WTC11 (cell line): ENCODE results near the gene FXN. TPM values are rescaled to one million over a fixed set of nuclear protein-coding genes. Genes with fewer than 3 reads are reported as not detected.

Experiments used
- ATAC-seq: fragments of 200-7000 bp; cut with Tn5 transposase; 2 replicates; pipeline ENCODE4 v1.10.0; 2021; ENCODE audit warnings: mild to moderate bottlenecking, moderate library complexity
- CTCF ChIA-PET: fragments of 300-600 bp; sonication (Branson Sonifier 250); formaldehyde crosslinking; loops from one replicate; lab custom pipeline; 2021; ENCODE audit warnings: antibody characterized with exemption; lab: Charles Lee
- POLR2A ChIA-PET: fragments of 350-600 bp; sonication (Branson Sonifier 250); formaldehyde crosslinking; loops from one replicate; lab custom pipeline; 2021; ENCODE audit warnings: antibody characterized with exemption; lab: Charles Lee
- DNase-seq: peaks from one replicate; pipeline ENCODE4 v3.0.0; 2021; ENCODE audit warnings: low spot score
- H3K27ac Mint-ChIP-seq: 2 replicates; pipeline ENCODE4 v1.8.0; 2021; ENCODE audit warnings: mixed read lengths
- H3K27me3 Mint-ChIP-seq: 2 replicates; pipeline ENCODE4 v1.8.0; 2021; ENCODE audit warnings: low read depth, mild to moderate bottlenecking, moderate library complexity, mixed read lengths
- H3K36me3 Mint-ChIP-seq: 2 replicates; pipeline ENCODE4 v1.8.0; 2021; ENCODE audit warnings: mixed read lengths
- H3K4me1 Mint-ChIP-seq: 2 replicates; pipeline ENCODE4 v1.8.0; 2022; ENCODE audit warnings: mixed read lengths
- H3K4me3 Mint-ChIP-seq: 2 replicates; pipeline ENCODE4 v1.8.0; 2021; ENCODE audit warnings: mild to moderate bottlenecking, moderate library complexity, mixed read lengths
- H3K9me3 Mint-ChIP-seq: 2 replicates; pipeline ENCODE4 v1.8.0; 2021; ENCODE audit warnings: mixed read lengths
- ETV6 ChIP-seq: sonication (generic); formaldehyde crosslinking; IDR thresholded peaks from 2 replicates; pipeline ENCODE4 v1.8.1; 2022; ENCODE audit warnings: mild to moderate bottlenecking, missing genetic modification reagents
- FOXP1 ChIP-seq: sonication (generic); formaldehyde crosslinking; IDR thresholded peaks from 2 replicates; pipeline ENCODE4 v1.8.0; 2022; ENCODE audit warnings: missing genetic modification reagents, mild to moderate bottlenecking, moderate library complexity, borderline replicate concordance
- GRHL2 ChIP-seq: fragments of 250-450 bp; sonication (Bioruptor Pico); IDR thresholded peaks from 2 replicates; pipeline ENCODE4 v1.8.0; 2022; ENCODE audit warnings: mild to moderate bottlenecking, moderate library complexity; ENCODE audit not compliant: insufficient replicate concordance, severe bottlenecking
- GTF2I ChIP-seq: fragments of 250-450 bp; sonication (Bioruptor Pico); conservative IDR thresholded peaks from 2 replicates; pipeline ENCODE4 v1.4.0; 2021; ENCODE audit warnings: mild to moderate bottlenecking
- ZNF317 ChIP-seq: sonication (generic); formaldehyde crosslinking; IDR thresholded peaks from 2 replicates; pipeline ENCODE4 v1.8.1; 2023; ENCODE audit warnings: low read depth, mild to moderate bottlenecking, moderate library complexity, missing genetic modification reagents, borderline replicate concordance
- ZNF396 ChIP-seq: fragments of 250-450 bp; sonication (Bioruptor Pico); IDR thresholded peaks from 2 replicates; pipeline ENCODE4 v1.8.0; 2021; ENCODE audit warnings: mild to moderate bottlenecking, moderate library complexity, borderline replicate concordance
- ZNF423 ChIP-seq: fragments of 250-450 bp; sonication (Bioruptor Pico); IDR thresholded peaks from 2 replicates; pipeline ENCODE4 v2.1.2; 2022; ENCODE audit warnings: mild to moderate bottlenecking, moderate library complexity
- ZNF671 ChIP-seq: fragments of 250-450 bp; sonication (Bioruptor Pico); IDR thresholded peaks from 2 replicates; pipeline ENCODE4 v1.8.0; 2021; ENCODE audit warnings: mild to moderate bottlenecking
- total RNA-seq: library from RNA; stranded (reverse); gene quantifications from 3 replicates; pipeline ENCODE4 v1.2.3, GENCODE V29; 2021
- TF ChIP-seq, protein P1 (sequence below): sonication (generic); formaldehyde crosslinking; IDR thresholded peaks from 2 replicates; pipeline ENCODE4 v1.8.1; 2023; ENCODE audit warnings: mild to moderate bottlenecking, missing genetic modification reagents, borderline replicate concordance
- TF ChIP-seq, protein P2 (sequence below): fragments of 200-600 bp; IDR thresholded peaks from 2 replicates; pipeline ENCODE4 v1.8.0; 2022; ENCODE audit warnings: antibody characterized with exemption
- TF ChIP-seq, protein P3 (sequence below): sonication (generic); formaldehyde crosslinking; IDR thresholded peaks from 2 replicates; pipeline ENCODE4 v1.8.0; 2022; ENCODE audit warnings: mild to moderate bottlenecking, missing genetic modification reagents
- TF ChIP-seq, protein P4 (sequence below): sonication (generic); formaldehyde crosslinking; IDR thresholded peaks from 2 replicates; pipeline ENCODE4 v1.8.1; 2022; ENCODE audit warnings: mild to moderate bottlenecking, missing genetic modification reagents, moderate library complexity, borderline replicate concordance
- TF ChIP-seq, protein P5 (sequence below): sonication (generic); formaldehyde crosslinking; IDR thresholded peaks from 2 replicates; pipeline ENCODE4 v1.8.0; 2023; ENCODE audit warnings: missing genetic modification reagents
- TF ChIP-seq, protein P6 (sequence below): sonication (generic); formaldehyde crosslinking; IDR thresholded peaks from 2 replicates; pipeline ENCODE4 v1.8.1; 2022; ENCODE audit warnings: low read depth, missing genetic modification reagents, borderline replicate concordance
- TF ChIP-seq, protein P7 (sequence below): sonication (generic); formaldehyde crosslinking; IDR thresholded peaks from 2 replicates; pipeline ENCODE4 v1.8.1; 2022; ENCODE audit warnings: mild to moderate bottlenecking, moderate library complexity, missing genetic modification reagents

FXN gene
- total RNA-seq, 1 experiment from 2014 or later = 30.6 TPM

DNA sequence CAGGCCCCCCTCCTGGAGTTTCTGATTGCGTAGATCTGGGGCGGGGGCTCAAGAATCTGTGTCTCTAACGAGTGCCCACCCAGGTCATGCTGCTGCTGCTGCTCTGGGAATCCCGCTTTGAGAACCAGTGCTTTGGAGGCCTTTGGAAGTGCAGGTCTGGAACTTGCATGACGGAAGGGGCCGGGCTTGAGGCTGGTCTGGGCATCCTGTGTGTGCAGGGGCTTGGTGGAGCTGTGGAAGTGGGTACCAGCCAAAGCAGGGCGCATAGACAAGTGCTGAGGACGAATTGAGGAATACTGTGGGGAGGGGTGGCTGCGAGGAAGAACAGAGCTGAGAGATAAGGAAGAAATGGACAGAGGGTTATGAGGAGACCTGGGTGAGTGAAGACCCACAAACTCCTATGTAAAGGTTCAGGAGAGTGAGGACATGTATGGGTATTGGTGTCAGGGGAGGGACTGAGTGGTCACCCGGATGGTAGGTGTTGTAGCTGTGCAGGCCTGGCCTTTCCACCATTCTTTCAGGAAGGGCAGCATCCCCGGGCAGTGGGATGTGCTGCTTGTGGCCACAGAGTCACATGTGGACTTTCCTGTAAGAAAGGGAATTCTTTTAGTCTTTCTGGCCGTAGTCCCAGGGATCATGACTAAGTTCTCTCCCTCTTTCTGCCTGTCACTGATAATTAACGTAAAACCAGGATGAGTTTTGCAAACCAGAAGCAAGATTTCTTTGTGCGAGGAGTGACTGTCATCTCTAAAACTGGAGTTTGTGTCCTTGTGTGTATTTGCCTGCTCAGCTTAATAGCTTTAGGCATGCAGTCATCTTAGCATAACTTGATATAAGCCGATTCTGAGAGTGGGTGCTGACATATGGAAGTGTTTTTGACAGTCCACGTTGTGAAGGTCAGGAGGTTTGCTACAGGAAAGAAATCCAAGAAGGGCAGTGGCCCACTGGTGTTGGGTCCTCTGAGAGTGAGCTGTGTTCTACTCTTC, 95.2 kb downstream of the FXN start (continued):
- TF ChIP-seq ETV6 (no peak), ZNF396 (no peak), GRHL2 (CRISPR knock-in tag) (no peak), ZNF317 (CRISPR knock-in tag) (no peak), GTF2I (CRISPR knock-in tag) (no peak), ZNF671 (CRISPR knock-in tag) (no peak)
- TF ChIP-seq, protein P1, sequence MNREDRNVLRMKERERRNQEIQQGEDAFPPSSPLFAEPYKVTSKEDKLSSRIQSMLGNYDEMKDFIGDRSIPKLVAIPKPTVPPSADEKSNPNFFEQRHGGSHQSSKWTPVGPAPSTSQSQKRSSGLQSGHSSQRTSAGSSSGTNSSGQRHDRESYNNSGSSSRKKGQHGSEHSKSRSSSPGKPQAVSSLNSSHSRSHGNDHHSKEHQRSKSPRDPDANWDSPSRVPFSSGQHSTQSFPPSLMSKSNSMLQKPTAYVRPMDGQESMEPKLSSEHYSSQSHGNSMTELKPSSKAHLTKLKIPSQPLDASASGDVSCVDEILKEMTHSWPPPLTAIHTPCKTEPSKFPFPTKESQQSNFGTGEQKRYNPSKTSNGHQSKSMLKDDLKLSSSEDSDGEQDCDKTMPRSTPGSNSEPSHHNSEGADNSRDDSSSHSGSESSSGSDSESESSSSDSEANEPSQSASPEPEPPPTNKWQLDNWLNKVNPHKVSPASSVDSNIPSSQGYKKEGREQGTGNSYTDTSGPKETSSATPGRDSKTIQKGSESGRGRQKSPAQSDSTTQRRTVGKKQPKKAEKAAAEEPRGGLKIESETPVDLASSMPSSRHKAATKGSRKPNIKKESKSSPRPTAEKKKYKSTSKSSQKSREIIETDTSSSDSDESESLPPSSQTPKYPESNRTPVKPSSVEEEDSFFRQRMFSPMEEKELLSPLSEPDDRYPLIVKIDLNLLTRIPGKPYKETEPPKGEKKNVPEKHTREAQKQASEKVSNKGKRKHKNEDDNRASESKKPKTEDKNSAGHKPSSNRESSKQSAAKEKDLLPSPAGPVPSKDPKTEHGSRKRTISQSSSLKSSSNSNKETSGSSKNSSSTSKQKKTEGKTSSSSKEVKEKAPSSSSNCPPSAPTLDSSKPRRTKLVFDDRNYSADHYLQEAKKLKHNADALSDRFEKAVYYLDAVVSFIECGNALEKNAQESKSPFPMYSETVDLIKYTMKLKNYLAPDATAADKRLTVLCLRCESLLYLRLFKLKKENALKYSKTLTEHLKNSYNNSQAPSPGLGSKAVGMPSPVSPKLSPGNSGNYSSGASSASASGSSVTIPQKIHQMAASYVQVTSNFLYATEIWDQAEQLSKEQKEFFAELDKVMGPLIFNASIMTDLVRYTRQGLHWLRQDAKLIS = no peak
- TF ChIP-seq, protein P2, sequence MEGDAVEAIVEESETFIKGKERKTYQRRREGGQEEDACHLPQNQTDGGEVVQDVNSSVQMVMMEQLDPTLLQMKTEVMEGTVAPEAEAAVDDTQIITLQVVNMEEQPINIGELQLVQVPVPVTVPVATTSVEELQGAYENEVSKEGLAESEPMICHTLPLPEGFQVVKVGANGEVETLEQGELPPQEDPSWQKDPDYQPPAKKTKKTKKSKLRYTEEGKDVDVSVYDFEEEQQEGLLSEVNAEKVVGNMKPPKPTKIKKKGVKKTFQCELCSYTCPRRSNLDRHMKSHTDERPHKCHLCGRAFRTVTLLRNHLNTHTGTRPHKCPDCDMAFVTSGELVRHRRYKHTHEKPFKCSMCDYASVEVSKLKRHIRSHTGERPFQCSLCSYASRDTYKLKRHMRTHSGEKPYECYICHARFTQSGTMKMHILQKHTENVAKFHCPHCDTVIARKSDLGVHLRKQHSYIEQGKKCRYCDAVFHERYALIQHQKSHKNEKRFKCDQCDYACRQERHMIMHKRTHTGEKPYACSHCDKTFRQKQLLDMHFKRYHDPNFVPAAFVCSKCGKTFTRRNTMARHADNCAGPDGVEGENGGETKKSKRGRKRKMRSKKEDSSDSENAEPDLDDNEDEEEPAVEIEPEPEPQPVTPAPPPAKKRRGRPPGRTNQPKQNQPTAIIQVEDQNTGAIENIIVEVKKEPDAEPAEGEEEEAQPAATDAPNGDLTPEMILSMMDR = no peak
- TF ChIP-seq, protein P3, sequence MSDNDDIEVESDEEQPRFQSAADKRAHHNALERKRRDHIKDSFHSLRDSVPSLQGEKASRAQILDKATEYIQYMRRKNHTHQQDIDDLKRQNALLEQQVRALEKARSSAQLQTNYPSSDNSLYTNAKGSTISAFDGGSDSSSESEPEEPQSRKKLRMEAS (CRISPR knock-in tag) = no peak

DNA sequence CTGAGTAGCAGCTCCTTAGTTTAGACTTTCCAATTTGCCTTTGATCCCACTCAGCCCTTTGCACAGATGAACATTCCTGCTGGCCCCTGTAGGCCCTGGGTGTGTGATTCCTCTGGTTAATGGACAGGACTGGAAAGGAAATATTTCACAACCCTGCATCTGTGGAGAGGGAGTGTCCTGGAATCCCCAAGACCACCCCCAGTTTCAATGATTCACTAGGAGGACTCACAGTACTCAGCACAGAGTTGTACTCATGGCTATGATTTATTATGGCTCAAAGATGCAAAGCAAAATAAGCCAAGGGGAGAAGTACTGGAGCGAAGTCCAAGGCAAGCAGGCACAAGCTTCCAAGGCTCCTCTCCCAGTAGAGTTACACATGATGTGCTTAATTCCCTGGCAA, 96.1 kb downstream of the FXN start:
- POLR2A ChIA-PET = interaction anchor here (4.0 kb wide), 1 partner anchor 11 kb away, joined by 15 read pairs; no protein-coding TSS in a partner anchor
- no peak for ATAC-seq
- Mint-ChIP-seq H3K9me3 (no peaks in the 10 kb centered on the region), H3K36me3 (peaks cover 11% of the 10 kb centered on the region), H3K4me3 (no peak overlapping the region), H3K27me3 (no peaks in the 10 kb centered on the region), H3K4me1 (peaks cover 60% of the 10 kb centered on the region), H3K27ac (peak overlapping the region; percentile 67)
- no peak for DNase-seq
- CTCF ChIA-PET = interaction anchor here (0.6 to 1.5 kb wide), 5 partner anchors 26 to 563 kb away, joined by 3 to 4 read pairs (median 3); no protein-coding TSS in a partner anchor
- TF ChIP-seq, protein P4, sequence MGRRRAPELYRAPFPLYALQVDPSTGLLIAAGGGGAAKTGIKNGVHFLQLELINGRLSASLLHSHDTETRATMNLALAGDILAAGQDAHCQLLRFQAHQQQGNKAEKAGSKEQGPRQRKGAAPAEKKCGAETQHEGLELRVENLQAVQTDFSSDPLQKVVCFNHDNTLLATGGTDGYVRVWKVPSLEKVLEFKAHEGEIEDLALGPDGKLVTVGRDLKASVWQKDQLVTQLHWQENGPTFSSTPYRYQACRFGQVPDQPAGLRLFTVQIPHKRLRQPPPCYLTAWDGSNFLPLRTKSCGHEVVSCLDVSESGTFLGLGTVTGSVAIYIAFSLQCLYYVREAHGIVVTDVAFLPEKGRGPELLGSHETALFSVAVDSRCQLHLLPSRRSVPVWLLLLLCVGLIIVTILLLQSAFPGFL = no peak
- TF ChIP-seq, protein P5, sequence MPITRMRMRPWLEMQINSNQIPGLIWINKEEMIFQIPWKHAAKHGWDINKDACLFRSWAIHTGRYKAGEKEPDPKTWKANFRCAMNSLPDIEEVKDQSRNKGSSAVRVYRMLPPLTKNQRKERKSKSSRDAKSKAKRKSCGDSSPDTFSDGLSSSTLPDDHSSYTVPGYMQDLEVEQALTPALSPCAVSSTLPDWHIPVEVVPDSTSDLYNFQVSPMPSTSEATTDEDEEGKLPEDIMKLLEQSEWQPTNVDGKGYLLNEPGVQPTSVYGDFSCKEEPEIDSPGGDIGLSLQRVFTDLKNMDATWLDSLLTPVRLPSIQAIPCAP (CRISPR knock-in tag) = no peak
- TF ChIP-seq, protein P6, sequence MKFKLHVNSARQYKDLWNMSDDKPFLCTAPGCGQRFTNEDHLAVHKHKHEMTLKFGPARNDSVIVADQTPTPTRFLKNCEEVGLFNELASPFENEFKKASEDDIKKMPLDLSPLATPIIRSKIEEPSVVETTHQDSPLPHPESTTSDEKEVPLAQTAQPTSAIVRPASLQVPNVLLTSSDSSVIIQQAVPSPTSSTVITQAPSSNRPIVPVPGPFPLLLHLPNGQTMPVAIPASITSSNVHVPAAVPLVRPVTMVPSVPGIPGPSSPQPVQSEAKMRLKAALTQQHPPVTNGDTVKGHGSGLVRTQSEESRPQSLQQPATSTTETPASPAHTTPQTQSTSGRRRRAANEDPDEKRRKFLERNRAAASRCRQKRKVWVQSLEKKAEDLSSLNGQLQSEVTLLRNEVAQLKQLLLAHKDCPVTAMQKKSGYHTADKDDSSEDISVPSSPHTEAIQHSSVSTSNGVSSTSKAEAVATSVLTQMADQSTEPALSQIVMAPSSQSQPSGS = no peak
- TF ChIP-seq, protein P7, sequence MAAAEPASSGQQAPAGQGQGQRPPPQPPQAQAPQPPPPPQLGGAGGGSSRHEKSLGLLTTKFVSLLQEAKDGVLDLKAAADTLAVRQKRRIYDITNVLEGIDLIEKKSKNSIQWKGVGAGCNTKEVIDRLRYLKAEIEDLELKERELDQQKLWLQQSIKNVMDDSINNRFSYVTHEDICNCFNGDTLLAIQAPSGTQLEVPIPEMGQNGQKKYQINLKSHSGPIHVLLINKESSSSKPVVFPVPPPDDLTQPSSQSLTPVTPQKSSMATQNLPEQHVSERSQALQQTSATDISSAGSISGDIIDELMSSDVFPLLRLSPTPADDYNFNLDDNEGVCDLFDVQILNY (CRISPR knock-in tag) = no peak
- TF ChIP-seq ZNF423 (CRISPR knock-in tag) (no peak), FOXP1 (CRISPR knock-in tag) (no peak)
